Activated T-helper 1 cell treated with anti-CD3 and anti-CD28 coated beads, Interleukin-12 subunit alpha, Interleukin-12 subunit beta, Interleukin-2, Interleukin-4 antibody, amounts not matched to agents 30 ng/mL and 10 ng/mL and 1 ng/mL, durations not matched to agents 14 hours and 24 hours and 36 hours (primary cell): ENCODE measurements around the gene PRR7. TPM values are rescaled to one million over a fixed set of nuclear protein-coding genes. Genes with fewer than 3 reads are reported as not detected.
A peak's percentile ranks its signal among the peaks of the same experiment; 100 is the strongest.
"Not testable (repeated sequence)": the region's sequence is repeated elsewhere in the genome, so short reads cannot be mapped to it uniquely, and the experiment has no call there.

Experiments
- DNase-seq: peaks from one replicate; pipeline ENCODE4 v3.0.0; 2021; ENCODE audit warnings: low spot score
- H3K27ac Mint-ChIP-seq: one replicate; pipeline ENCODE4 v1.8.0; 2021; ENCODE audit warnings: mild to moderate bottlenecking, mixed read lengths
- H3K27me3 Mint-ChIP-seq: one replicate; pipeline ENCODE4 v1.8.0; 2022; ENCODE audit warnings: mild to moderate bottlenecking, moderate library complexity, mixed read lengths; ENCODE audit not compliant: insufficient read depth
- H3K36me3 Mint-ChIP-seq: one replicate; pipeline ENCODE4 v1.8.0; 2021; ENCODE audit warnings: low read depth, mixed read lengths
- H3K4me1 Mint-ChIP-seq: one replicate; pipeline ENCODE4 v1.8.0; 2021; ENCODE audit warnings: low read depth, mixed read lengths
- H3K4me3 Mint-ChIP-seq: one replicate; pipeline ENCODE4 v1.8.0; 2021; ENCODE audit warnings: mild to moderate bottlenecking, moderate library complexity, mixed read lengths
- H3K9me3 Mint-ChIP-seq: one replicate; pipeline ENCODE4 v1.8.0; 2021; ENCODE audit warnings: mixed read lengths
- intact Hi-C: fragments of 100-400 bp; cut with micrococcal nuclease; formaldehyde crosslinking; loops from one replicate; pipeline ENCODE4 v1.15.1; 2024
- total RNA-seq: library from RNA; stranded (reverse); gene quantifications from 2 replicates; pipeline ENCODE4 v1.2.3, GENCODE V29; 2022

The PRR7 gene
- total RNA-seq, 1 donor from 2014 or later = 10.3 TPM

- not testable (repeated sequence) for DNase-seq
These were observed 39.1 kb downstream of the PRR7 start for GRCh38 chr5:177485753-177486152.

GRCh38 chr5:177486256-177486655 lies 39.6 kb downstream of the PRR7 start:
- intact Hi-C loops = no loop called here
- no peaks in the 10 kb centered on the region for H3K27me3 Mint-ChIP-seq
- H3K4me3 Mint-ChIP-seq = no peak overlapping the region
- no peaks in the 10 kb centered on the region for H3K4me1 Mint-ChIP-seq
- no peaks in the 10 kb centered on the region for H3K9me3 Mint-ChIP-seq
- H3K27ac Mint-ChIP-seq = no peak overlapping the region
- DNase-seq = no peak
- peaks cover 20% of the 10 kb centered on the region for H3K36me3 Mint-ChIP-seq

More at GRCh38 chr5:177485753-177486152, 39.1 kb downstream of the PRR7 start:
- H3K36me3 Mint-ChIP-seq = peaks cover 17% of the 10 kb centered on the region
- H3K9me3 Mint-ChIP-seq, H3K27ac Mint-ChIP-seq, H3K4me3 Mint-ChIP-seq, H3K4me1 Mint-ChIP-seq, H3K27me3 Mint-ChIP-seq, intact Hi-C loops: not testable (repeated sequence)

- Mint-ChIP-seq H3K9me3 (no peaks in the 10 kb centered on the region), H3K27ac (no peak overlapping the region), H3K4me1 (no peaks in the 10 kb centered on the region), H3K36me3 (peaks cover 21% of the 10 kb centered on the region), H3K4me3 (no peak overlapping the region), H3K27me3 (no peaks in the 10 kb centered on the region)
- intact Hi-C loops = no loop called here
- DNase-seq = no peak
These were observed 40.5 kb downstream of the PRR7 start for GRCh38 chr5:177487144-177487543.

- Mint-ChIP-seq H3K27me3 (no peaks in the 10 kb centered on the region), H3K27ac (no peak overlapping the region), H3K36me3 (peaks cover 27% of the 10 kb centered on the region), H3K9me3 (no peaks in the 10 kb centered on the region), H3K4me3 (no peak overlapping the region), H3K4me1 (peaks cover 6% of the 10 kb centered on the region)
- DNase-seq = no peak
- intact Hi-C loops = no loop called here
These were observed 41.4 kb downstream of the PRR7 start for GRCh38 chr5:177487975-177488374.

GRCh38 chr5:177489119-177489716 lies 42.6 kb downstream of the PRR7 start:
- H3K36me3 Mint-ChIP-seq = peaks cover 27% of the 10 kb centered on the region
- H3K4me3 Mint-ChIP-seq = no peak overlapping the region
- H3K27ac Mint-ChIP-seq = no peak overlapping the region
- peaks cover 16% of the 10 kb centered on the region for H3K4me1 Mint-ChIP-seq
- no peaks in the 10 kb centered on the region for H3K9me3 Mint-ChIP-seq
- no peak for DNase-seq
- intact Hi-C loops = no loop called here
- no peaks in the 10 kb centered on the region for H3K27me3 Mint-ChIP-seq

- no peaks in the 10 kb centered on the region for H3K9me3 Mint-ChIP-seq
- no peak overlapping the region for H3K27ac Mint-ChIP-seq
- peaks cover 23% of the 10 kb centered on the region for H3K36me3 Mint-ChIP-seq
- no peak for DNase-seq
- intact Hi-C loops = no loop called here
- no peak overlapping the region for H3K4me3 Mint-ChIP-seq
- peaks cover 18% of the 10 kb centered on the region for H3K4me1 Mint-ChIP-seq
- H3K27me3 Mint-ChIP-seq = no peaks in the 10 kb centered on the region
These were observed 43.8 kb downstream of the PRR7 start for GRCh38 chr5:177490311-177490991.

- H3K4me3 Mint-ChIP-seq = no peak overlapping the region
- H3K4me1 Mint-ChIP-seq = peaks cover 23% of the 10 kb centered on the region
- H3K36me3 Mint-ChIP-seq = peaks cover 23% of the 10 kb centered on the region
- H3K27ac Mint-ChIP-seq = no peak overlapping the region
- no peaks in the 10 kb centered on the region for H3K27me3 Mint-ChIP-seq
- DNase-seq = no peak
- no peaks in the 10 kb centered on the region for H3K9me3 Mint-ChIP-seq
- intact Hi-C loops = no loop called here
These were observed 44.4 kb downstream of the PRR7 start for GRCh38 chr5:177490992-177491391.

- H3K27me3 Mint-ChIP-seq = no peaks in the 10 kb centered on the region
- H3K4me1 Mint-ChIP-seq = peaks cover 26% of the 10 kb centered on the region
- intact Hi-C loops = no loop called here
- H3K27ac Mint-ChIP-seq = no peak overlapping the region
- H3K36me3 Mint-ChIP-seq = peaks cover 23% of the 10 kb centered on the region
- no peak for DNase-seq
- no peaks in the 10 kb centered on the region for H3K9me3 Mint-ChIP-seq
- H3K4me3 Mint-ChIP-seq = no peak overlapping the region
These were observed 44.9 kb downstream of the PRR7 start for GRCh38 chr5:177491429-177491945.

GRCh38 chr5:177491983-177492746 lies 45.6 kb downstream of the PRR7 start:
- DNase-seq = no peak
- no peaks in the 10 kb centered on the region for H3K9me3 Mint-ChIP-seq
- H3K27me3 Mint-ChIP-seq = no peaks in the 10 kb centered on the region
- peaks cover 26% of the 10 kb centered on the region for H3K4me1 Mint-ChIP-seq
- H3K36me3 Mint-ChIP-seq = peaks cover 22% of the 10 kb centered on the region
- intact Hi-C loops = no loop called here
- no peak overlapping the region for H3K27ac Mint-ChIP-seq
- H3K4me3 Mint-ChIP-seq = no peak overlapping the region

GRCh38 chr5:177492841-177493240 lies 46.2 kb downstream of the PRR7 start:
- no peak for DNase-seq
- H3K36me3 Mint-ChIP-seq = peaks cover 21% of the 10 kb centered on the region
- H3K27me3 Mint-ChIP-seq = no peaks in the 10 kb centered on the region
- intact Hi-C loops = no loop called here
- no peak overlapping the region for H3K27ac Mint-ChIP-seq
- no peaks in the 10 kb centered on the region for H3K9me3 Mint-ChIP-seq
- H3K4me1 Mint-ChIP-seq = peaks cover 27% of the 10 kb centered on the region
- no peak overlapping the region for H3K4me3 Mint-ChIP-seq

GRCh38 chr5:177493795-177494345 lies 47.3 kb downstream of the PRR7 start:
- H3K27ac Mint-ChIP-seq = peak overlapping the region; percentile 79
- H3K4me3 Mint-ChIP-seq = no peak overlapping the region
- no peaks in the 10 kb centered on the region for H3K9me3 Mint-ChIP-seq
- H3K27me3 Mint-ChIP-seq = peaks cover 6% of the 10 kb centered on the region
- DNase-seq = no peak
- H3K4me1 Mint-ChIP-seq = peaks cover 38% of the 10 kb centered on the region
- peaks cover 18% of the 10 kb centered on the region for H3K36me3 Mint-ChIP-seq
- intact Hi-C loops = no loop called here

- no peak for DNase-seq
- intact Hi-C loops = loop anchor here (5.0 kb wide), 1 partner anchor 362 kb away; the partner anchor contains the start of gene NSD1
These were observed 48.0 kb downstream of the PRR7 start for GRCh38 chr5:177494346-177495195.

More at GRCh38 chr5:177494346-177495195, 48.0 kb downstream of the PRR7 start:
- Mint-ChIP-seq H3K4me3 (peak overlapping the region; percentile 47), H3K4me1 (peaks cover 39% of the 10 kb centered on the region), H3K27me3 (peaks cover 8% of the 10 kb centered on the region), H3K36me3 (peaks cover 18% of the 10 kb centered on the region), H3K27ac (peak overlapping the region; percentile 79), H3K9me3 (no peaks in the 10 kb centered on the region)
